ENCODE results near the gene TTC21B. TPM values are rescaled to one million over a fixed set of nuclear protein-coding genes. Genes with fewer than 3 reads are reported as not detected.

The TTC21B gene
- total RNA-seq, 4 donors from 2014 or later: 27.6 to 79.2 (median 36.9) TPM

- intact Hi-C loops (cut with DNase I; ENCODE audit: low total_unique reads): no loop called here
- H3K4me3 ChIP-seq: no peak overlapping the region
- H3K27me3 ChIP-seq: no peaks in the 10 kb centered on the region
- H3K4me1 ChIP-seq: no peaks in the 10 kb centered on the region
- DNase-seq: no peak
- H3K27ac ChIP-seq: no peak overlapping the region
- TF ChIP-seq CTCF (IDR thresholded peaks at IDR 0.05) (no peak), POLR2A (IDR thresholded peaks at IDR 0.05) (no peak)
- H3K36me3 ChIP-seq: no peaks in the 10 kb centered on the region
- H3K9me3 ChIP-seq: no peaks in the 10 kb centered on the region
Observed at GRCh38 chr2:165970663-165971062, 17.1 kb upstream of the TTC21B start.

GRCh38 chr2:165969227-165969626 lies 15.7 kb upstream of the TTC21B start:
- Histone ChIP-seq H3K36me3 (no peaks in the 10 kb centered on the region), H3K4me1 (no peaks in the 10 kb centered on the region), H3K27me3 (no peaks in the 10 kb centered on the region), H3K27ac (no peak overlapping the region), H3K9me3 (no peaks in the 10 kb centered on the region), H3K4me3 (no peak overlapping the region)
- no peak for DNase-seq
- TF ChIP-seq POLR2A (IDR thresholded peaks at IDR 0.05) (no peak), CTCF (IDR thresholded peaks at IDR 0.05) (no peak)
- intact Hi-C loops (cut with DNase I; ENCODE audit: low total_unique reads): no loop called here

GRCh38 chr2:165967746-165968145 lies 14.2 kb upstream of the TTC21B start:
- H3K4me3 ChIP-seq: no peak overlapping the region
- TF ChIP-seq POLR2A (IDR thresholded peaks at IDR 0.05) (no peak), CTCF (IDR thresholded peaks at IDR 0.05) (no peak)
- intact Hi-C loops (cut with DNase I; ENCODE audit: low total_unique reads): no loop called here
- no peaks in the 10 kb centered on the region for H3K4me1 ChIP-seq
- no peaks in the 10 kb centered on the region for H3K36me3 ChIP-seq
- H3K27ac ChIP-seq: no peak overlapping the region
- no peaks in the 10 kb centered on the region for H3K9me3 ChIP-seq
- DNase-seq: no peak
- no peaks in the 10 kb centered on the region for H3K27me3 ChIP-seq

GRCh38 chr2:165961818-165962217 lies 8.2 kb upstream of the TTC21B start:
- DNase-seq: no peak
- no peaks in the 10 kb centered on the region for H3K4me1 ChIP-seq
- H3K36me3 ChIP-seq: no peaks in the 10 kb centered on the region
- H3K4me3 ChIP-seq: no peak overlapping the region
- no peaks in the 10 kb centered on the region for H3K27me3 ChIP-seq
- TF ChIP-seq POLR2A (IDR thresholded peaks at IDR 0.05): no peak
- no peak for TF ChIP-seq CTCF (IDR thresholded peaks at IDR 0.05)
- H3K9me3 ChIP-seq: no peaks in the 10 kb centered on the region
- intact Hi-C loops (cut with DNase I; ENCODE audit: low total_unique reads): no loop called here
- no peak overlapping the region for H3K27ac ChIP-seq

- Histone ChIP-seq H3K27ac (no peak overlapping the region), H3K4me3 (no peak overlapping the region), H3K36me3 (no peaks in the 10 kb centered on the region), H3K27me3 (no peaks in the 10 kb centered on the region), H3K9me3 (no peaks in the 10 kb centered on the region), H3K4me1 (no peaks in the 10 kb centered on the region)
- TF ChIP-seq POLR2A (IDR thresholded peaks at IDR 0.05) (no peak), CTCF (IDR thresholded peaks at IDR 0.05) (no peak)
- no peak for DNase-seq
- intact Hi-C loops (cut with DNase I; ENCODE audit: low total_unique reads): no loop called here
Observed at GRCh38 chr2:165959371-165959770, 5.8 kb upstream of the TTC21B start.
